GM21723 (cell line): ENCODE data around the gene TXNL4A.

Source experiments
- ATAC-seq: cut with Tn5 transposase; IDR thresholded peaks from one replicate; pipeline ENCODE4 v1.9.1; 2021; ENCODE audit warnings: mild to moderate bottlenecking, moderate library complexity; ENCODE audit not compliant: unreplicated experiment

TXNL4A gene

DNA sequence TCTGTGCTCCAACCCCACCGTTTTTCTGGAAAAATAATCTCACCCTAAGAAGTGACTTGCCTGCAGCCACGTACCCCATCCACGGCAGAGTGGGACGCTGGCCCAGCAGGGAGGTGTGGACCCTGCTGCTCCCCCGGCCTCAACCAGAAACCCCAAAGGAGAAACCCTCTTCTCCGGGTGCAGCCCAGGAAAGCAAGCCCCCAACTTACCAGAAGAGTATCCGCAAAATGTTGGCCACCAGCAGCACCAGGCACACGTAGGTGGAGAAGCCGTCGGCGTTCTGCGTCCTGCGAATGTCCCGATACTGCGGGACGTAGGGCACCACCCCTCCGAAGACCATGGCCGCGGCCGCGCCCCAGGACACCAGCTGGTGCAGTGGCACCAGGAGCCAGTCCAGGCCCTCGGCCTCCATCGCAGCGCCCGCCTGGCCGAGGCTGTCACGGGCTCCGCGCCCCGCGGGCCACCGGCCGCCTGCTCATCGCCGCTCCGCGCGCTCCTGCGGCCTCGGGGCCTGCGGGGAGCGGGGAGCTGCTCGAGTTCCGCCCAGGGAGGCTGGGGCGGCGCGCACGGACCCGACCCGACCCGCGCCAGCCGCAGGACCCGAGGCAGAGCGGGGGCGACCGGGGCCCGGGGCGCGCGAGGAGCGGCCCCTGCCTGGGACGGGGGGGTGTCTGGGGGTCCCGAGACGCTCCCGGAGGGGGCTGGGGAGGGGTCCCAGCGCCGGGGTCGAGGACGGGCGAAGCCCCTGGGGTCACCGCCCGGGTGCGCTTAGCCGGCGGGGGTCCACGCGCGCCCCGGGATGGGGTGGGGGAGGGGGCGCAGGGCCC lies 37.6 kb downstream of the TXNL4A start:
- peak; percentile 25 for ATAC-seq

- peak; percentile 25 for ATAC-seq
These were observed 38.5 kb downstream of the TXNL4A start for GRCh38 chr18:79949697-79950487.

- no peak for ATAC-seq
These were observed 39.5 kb downstream of the TXNL4A start for GRCh38 chr18:79948719-79949411.

- no peak for ATAC-seq
These were observed 40.3 kb downstream of the TXNL4A start for GRCh38 chr18:79947881-79948610.

DNA sequence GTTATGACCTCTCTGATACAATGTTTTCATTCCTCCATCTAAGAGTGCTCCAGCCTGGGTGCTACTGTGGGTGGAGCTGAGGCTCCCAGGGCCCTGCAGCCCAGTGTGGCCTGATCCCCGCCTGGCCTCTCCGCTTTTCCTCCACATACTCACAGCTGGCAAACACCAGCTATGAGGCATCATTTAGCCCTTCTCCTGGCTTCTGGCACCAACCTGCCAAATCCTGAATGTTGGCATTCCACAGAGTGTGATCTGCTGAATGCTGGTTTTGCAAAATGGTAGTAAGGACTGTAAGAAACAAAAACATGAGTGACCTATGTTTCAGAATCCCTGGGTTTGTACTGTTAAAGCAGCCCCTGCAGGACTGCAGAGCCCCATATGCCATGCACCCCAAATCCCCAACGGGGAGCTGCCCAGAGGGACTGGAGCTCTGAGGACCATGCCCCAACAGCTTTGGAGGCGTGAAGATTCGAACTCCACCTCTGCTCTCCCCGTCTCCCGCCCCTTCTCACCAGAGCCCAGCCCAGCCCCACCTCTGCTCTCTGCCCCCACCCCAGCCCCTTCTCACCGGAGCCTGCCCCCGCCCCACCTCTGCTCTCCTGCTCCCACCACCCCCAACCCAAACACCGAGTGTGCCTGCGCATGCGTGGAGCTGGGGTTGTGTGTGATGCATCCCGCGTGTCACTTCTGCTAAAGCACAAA lies 41.2 kb downstream of the TXNL4A start:
- no peak for ATAC-seq

- ATAC-seq, result no peak
These were observed 43.0 kb downstream of the TXNL4A start for GRCh38 chr18:79945118-79946042.

- peak; percentile 4 for ATAC-seq
These were observed 43.6 kb downstream of the TXNL4A start for GRCh38 chr18:79944746-79945117.

GRCh38 chr18:79944126-79944731 lies 44.1 kb downstream of the TXNL4A start:
- peak; percentile 57 for ATAC-seq

GRCh38 chr18:79943608-79944125 lies 44.7 kb downstream of the TXNL4A start:
- no peak for ATAC-seq

- ATAC-seq, result no peak
These were observed 45.4 kb downstream of the TXNL4A start for GRCh38 chr18:79942786-79943607.

GRCh38 chr18:79942211-79942610 lies 46.2 kb downstream of the TXNL4A start:
- no peak for ATAC-seq

DNA sequence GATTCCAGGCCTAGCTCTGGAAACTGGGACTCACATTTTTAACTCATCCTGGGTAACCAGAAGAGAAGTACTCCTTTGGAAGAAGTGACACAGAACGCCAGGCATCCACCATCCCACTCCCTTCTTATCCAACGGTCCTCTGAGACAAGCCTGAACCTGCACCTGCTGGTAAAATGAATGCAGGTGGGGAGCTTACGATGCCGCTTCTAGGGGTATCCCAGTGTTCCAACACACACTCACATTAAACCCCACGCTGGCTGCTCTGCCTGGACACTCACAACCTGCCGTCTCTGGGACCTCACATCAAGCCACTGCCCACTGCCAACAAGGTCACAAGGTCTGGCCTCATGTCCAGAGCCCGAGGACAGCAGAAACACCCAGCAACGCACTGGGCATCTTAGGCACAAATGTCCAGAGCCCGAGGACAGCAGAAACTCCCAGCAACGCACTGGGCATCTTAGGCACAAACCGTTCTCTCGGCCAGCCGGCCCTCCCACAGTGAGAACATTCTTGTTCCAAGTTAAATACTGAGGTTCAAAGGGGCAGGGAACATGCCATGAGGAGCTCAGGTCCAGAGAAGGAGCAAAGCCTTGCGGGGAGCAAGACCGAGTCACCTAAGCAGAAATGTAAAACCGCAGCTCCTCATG lies 46.8 kb downstream of the TXNL4A start:
- ATAC-seq, result no peak

DNA sequence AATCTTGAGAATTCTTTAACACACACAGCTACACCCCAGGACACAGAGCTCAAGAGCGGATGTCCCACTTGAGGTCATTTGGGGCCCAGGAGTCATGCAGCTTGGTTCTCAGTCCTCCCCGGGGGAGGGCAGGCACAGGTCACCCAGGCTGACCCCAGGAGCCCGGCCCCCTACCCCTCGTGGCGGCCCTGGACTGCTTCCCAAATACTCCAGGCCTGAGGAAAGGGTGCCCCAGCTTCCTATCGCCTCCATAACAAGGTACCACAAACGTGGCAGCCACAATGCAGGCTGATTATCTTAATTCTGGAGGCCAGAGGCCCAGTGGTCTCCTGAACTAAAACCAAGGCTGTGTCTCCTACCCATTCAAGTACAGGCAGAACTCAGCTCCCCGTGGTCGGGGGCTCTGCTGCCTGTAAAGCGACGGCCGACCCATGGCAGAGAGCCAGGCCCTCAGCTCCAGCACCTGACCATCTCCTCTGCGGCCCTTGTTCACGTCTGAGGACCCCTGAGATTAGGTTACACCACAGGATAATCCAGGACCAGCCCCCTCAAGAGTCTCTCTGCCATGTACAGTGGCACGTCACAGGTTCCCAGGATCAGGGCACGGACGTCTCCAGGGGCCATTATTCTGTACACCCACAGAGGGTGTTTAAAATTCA lies 47.4 kb downstream of the TXNL4A start:
- no peak for ATAC-seq

GRCh38 chr18:79940126-79940813 lies 48.1 kb downstream of the TXNL4A start:
- ATAC-seq, result no peak

GRCh38 chr18:79939096-79939495 lies 49.3 kb downstream of the TXNL4A start:
- no peak for ATAC-seq

GRCh38 chr18:79938196-79938595 lies 50.2 kb downstream of the TXNL4A start:
- ATAC-seq, result no peak
